Left renal pelvis (tissue), 4 donors: ENCODE data around the gene INSIG2. TPM values are rescaled to one million over a fixed set of nuclear protein-coding genes. Genes with fewer than 3 reads are reported as not detected.

Experiments used
- DNase-seq, 4 donors: peaks; one replicate each; pipeline ENCODE4 v3.0.0-alpha.2; 2013; ENCODE audit warnings: low read depth in 4 of 4, low spot score in 3 of 4
- polyA plus RNA-seq, 4 donors: library from polyadenylated mRNA; unstranded; fragments of 120-200 nt; gene quantifications; one replicate each; pipeline ENCODE4 v1.2.1, GENCODE V29; 2013; ENCODE audit not compliant: insufficient read length in 4 of 4

The INSIG2 gene
- polyA plus RNA-seq = 10 to 100 TPM; 27.2 to 37.9 (median 35.8) TPM

- peak; percentile 88 to 92 (median 90) for DNase-seq
Measured at GRCh38 chr2:118088051-118089024, at the start of gene INSIG2. INSIG2 (plus strand) TSS chr2:118088471; CDS start chr2:118096557, 8,086 bp downstream.

GRCh38 chr2:118040891-118041290, 47.4 kb upstream of the INSIG2 start:
- no peak for DNase-seq

GRCh38 chr2:118044103-118044716, 44.1 kb upstream of the INSIG2 start:
- no peak for DNase-seq

GRCh38 chr2:118044854-118045253, 43.4 kb upstream of the INSIG2 start:
- no peak for DNase-seq

GRCh38 chr2:118045286-118045685, 43.0 kb upstream of the INSIG2 start:
- no peak for DNase-seq

- DNase-seq = peak in 1 of 4 donors; percentile 16
Measured at GRCh38 chr2:118046634-118047210, 41.5 kb upstream of the INSIG2 start.

GRCh38 chr2:118047380-118047826, 40.9 kb upstream of the INSIG2 start:
- no peak for DNase-seq

GRCh38 chr2:118048401-118048800, 39.9 kb upstream of the INSIG2 start:
- no peak for DNase-seq

GRCh38 chr2:118049140-118049815, 39.0 kb upstream of the INSIG2 start:
- no peak for DNase-seq

GRCh38 chr2:118049816-118050140, 38.5 kb upstream of the INSIG2 start:
- no peak for DNase-seq

- DNase-seq = peak in 1 of 4 donors; percentile 20
Measured at GRCh38 chr2:118050386-118050785, 37.9 kb upstream of the INSIG2 start.

GRCh38 chr2:118050974-118051373, 37.3 kb upstream of the INSIG2 start:
- no peak for DNase-seq

GRCh38 chr2:118051826-118052358, 36.4 kb upstream of the INSIG2 start:
- no peak for DNase-seq

GRCh38 chr2:118052474-118052873, 35.8 kb upstream of the INSIG2 start:
- no peak for DNase-seq

GRCh38 chr2:118053681-118054080, 34.6 kb upstream of the INSIG2 start:
- DNase-seq = no peak

GRCh38 chr2:118054213-118055008, 33.9 kb upstream of the INSIG2 start:
- no peak for DNase-seq

- DNase-seq = no peak
Measured at GRCh38 chr2:118055512-118056164, 32.6 kb upstream of the INSIG2 start.

GRCh38 chr2:118056165-118056534, 32.1 kb upstream of the INSIG2 start:
- no peak for DNase-seq

- DNase-seq = no peak
Measured at GRCh38 chr2:118056801-118057200, 31.5 kb upstream of the INSIG2 start.
